SK-N-SH (cell line): ENCODE measurements around the gene RPL39. TPM values are rescaled to one million over a fixed set of nuclear protein-coding genes. Genes with fewer than 3 reads are reported as not detected.

Experiments
- CTCF ChIA-PET: fragments of 300-600, 350-600 bp; formaldehyde crosslinking; extraction: SDS; loops from one replicate; lab custom pipeline; 2021; lab: Yijun Ruan, JAX
- POLR2A ChIA-PET: fragments of 350-600 bp; sonication (Branson Sonifier 250); formaldehyde crosslinking; extraction: SDS; loops from one replicate; lab custom pipeline; 2020; ENCODE audit warnings: antibody characterized with exemption, inconsistent platforms; lab: Yijun Ruan, JAX
- DNase-seq: peaks from one replicate; pipeline ENCODE4 v3.0.0; 2012
- H2AFZ ChIP-seq: fragments of 200-600 bp; sonication (generic); 2 replicates; pipeline ENCODE4 v1.8.1; 2016; ENCODE audit warnings: antibody characterized with exemption, mild to moderate bottlenecking, low read depth
- H3F3A ChIP-seq: fragments of 200-600 bp; sonication (generic); replicated peaks from 2 replicates; pipeline ENCODE3; 2016; ENCODE audit warnings: antibody characterized with exemption, mild to moderate bottlenecking; ENCODE audit not compliant: insufficient read depth
- H3K27ac ChIP-seq, 2 experiments: fragments of 200-500 bp in 1 of 2; fragments of 200-600 bp in 1 of 2; sonication (Bioruptor generic) in 1 of 2; sonication (generic), shearing (Covaris generic) in 1 of 2; 2 replicates each; pipeline versions ENCODE4 v1.5.1 to v1.6.1; 2014 to 2016; ENCODE audit warnings: low read depth in 2 of 2, inconsistent platforms in 1 of 2, low read length in 1 of 2, mild to moderate bottlenecking in 1 of 2, mixed read lengths in 1 of 2
- H3K27me3 ChIP-seq: fragments of 200-600 bp; sonication (generic), shearing (Covaris generic); 2 replicates; pipeline ENCODE4 v1.6.1; 2016; ENCODE audit warnings: mixed run types; ENCODE audit not compliant: insufficient read depth
- H3K36me3 ChIP-seq, 2 experiments: fragments of 200-500 bp in 1 of 2; fragments of 200-600 bp in 1 of 2; sonication (Bioruptor generic) in 1 of 2; sonication (generic) in 1 of 2; replicated peaks in 1 of 2; 2 replicates each; pipeline versions ENCODE3 to v1.5.1; 2014 to 2016; ENCODE audit warnings: low read length in 1 of 2, mild to moderate bottlenecking in 1 of 2; ENCODE audit not compliant: insufficient read depth in 2 of 2, control insufficient read depth in 1 of 2
- H3K4me1 ChIP-seq, 2 experiments: fragments of 200-500 bp in 1 of 2; fragments of 200-600 bp in 1 of 2; sonication (Bioruptor generic) in 1 of 2; sonication (generic), shearing (Covaris generic) in 1 of 2; 2 replicates each; pipeline versions ENCODE4 v1.5.1 to v1.6.1; 2014 to 2016; ENCODE audit warnings: low read depth in 1 of 2, low read length in 1 of 2, mixed run types in 1 of 2; ENCODE audit not compliant: insufficient read depth in 2 of 2, control insufficient read depth in 1 of 2
- H3K4me2 ChIP-seq: fragments of 200-600 bp; sonication (generic), shearing (Covaris generic); 2 replicates; pipeline ENCODE4 v1.6.1; 2017; ENCODE audit warnings: mixed run types
- H3K4me3 ChIP-seq, 2 experiments: fragments of 200-500 bp in 1 of 2; fragments of 200-600 bp in 1 of 2; sonication (Bioruptor generic) in 1 of 2; sonication (generic), shearing (Covaris generic) in 1 of 2; 2 replicates each; pipeline versions ENCODE4 v1.5.1 to v1.8.1; 2014 to 2016; ENCODE audit warnings: low read depth in 2 of 2, inconsistent platforms in 1 of 2, low read length in 1 of 2, mild to moderate bottlenecking in 1 of 2, mixed read lengths in 1 of 2, moderate library complexity in 1 of 2
- H3K79me2 ChIP-seq: fragments of 200-600 bp; sonication (generic); 2 replicates; pipeline ENCODE4 v1.8.1; 2017; ENCODE audit warnings: mild to moderate bottlenecking; ENCODE audit not compliant: insufficient read depth
- H3K9ac ChIP-seq: fragments of 200-600 bp; sonication (generic); 2 replicates; pipeline ENCODE4 v1.6.1; 2017; ENCODE audit warnings: mixed run types
- H3K9me2 ChIP-seq: fragments of 200-600 bp; sonication (generic); 2 replicates; pipeline ENCODE4 v1.6.1; 2017; ENCODE audit warnings: mixed run types
- H3K9me3 ChIP-seq: fragments of 200-600 bp; sonication (generic); 2 replicates; pipeline ENCODE4 v1.6.1; 2017; ENCODE audit warnings: mixed run types, mild to moderate bottlenecking, moderate library complexity
- H4K20me1 ChIP-seq: fragments of 200-600 bp; sonication (generic); 2 replicates; pipeline ENCODE4 v1.6.1; 2017; ENCODE audit warnings: mild to moderate bottlenecking, mixed run types; ENCODE audit not compliant: insufficient read depth
- CHD2 ChIP-seq: fragments of 150-350 bp; IDR thresholded peaks from 2 replicates; pipeline ENCODE4 v1.6.1; 2018; ENCODE audit warnings: low read length; ENCODE audit not compliant: partially characterized antibody
- FOSL2 ChIP-seq: IDR thresholded peaks from 2 replicates; pipeline ENCODE4 v1.4.0; 2012; ENCODE audit warnings: low read depth, mild to moderate bottlenecking, moderate library complexity, borderline replicate concordance
- JUND ChIP-seq: IDR thresholded peaks from 2 replicates; pipeline ENCODE4 v1.4.0; 2012
- MEF2A ChIP-seq: IDR thresholded peaks from 2 replicates; pipeline ENCODE4 v1.4.0; 2012; ENCODE audit warnings: low read depth, borderline replicate concordance
- MXI1 ChIP-seq: IDR thresholded peaks from 2 replicates; pipeline ENCODE4 v1.6.1; 2012; ENCODE audit warnings: mild to moderate bottlenecking, low read depth, low read length, improper control_type of control experiment
- NFIC ChIP-seq: IDR thresholded peaks from 2 replicates; pipeline ENCODE4 v1.4.0; 2012; ENCODE audit warnings: borderline replicate concordance
- NRF1 ChIP-seq: IDR thresholded peaks from 2 replicates; pipeline ENCODE4 v1.6.1; 2012; ENCODE audit warnings: low read depth, mild to moderate bottlenecking, low read length
- RAD21 ChIP-seq: IDR thresholded peaks from 2 replicates; pipeline ENCODE4 v1.6.1; 2012; ENCODE audit warnings: mild to moderate bottlenecking, low read length
- RCOR1 ChIP-seq: fragments of 150-350 bp; IDR thresholded peaks from 2 replicates; pipeline ENCODE4 v1.6.1; 2017; ENCODE audit warnings: antibody characterized with exemption, low read length
- RFX5 ChIP-seq: IDR thresholded peaks from 2 replicates; pipeline ENCODE4 v1.6.1; 2012; ENCODE audit warnings: mild to moderate bottlenecking, improper control_type of control experiment, low read length
- RXRA ChIP-seq: IDR thresholded peaks from 2 replicates; pipeline ENCODE4 v1.4.0; 2012; ENCODE audit warnings: low read depth, mild to moderate bottlenecking, borderline replicate concordance
- SIN3A ChIP-seq: IDR thresholded peaks from 2 replicates; pipeline ENCODE4 v1.6.1; 2012; ENCODE audit warnings: low read depth, mild to moderate bottlenecking, low read length, moderate library complexity, borderline replicate concordance
- SMC3 ChIP-seq: IDR thresholded peaks from 2 replicates; pipeline ENCODE4 v1.6.1; 2012; ENCODE audit warnings: low read depth, low read length, improper control_type of control experiment
- TAF1 ChIP-seq: IDR thresholded peaks from 2 replicates; pipeline ENCODE4 v1.6.1; 2012; ENCODE audit warnings: low read depth, mild to moderate bottlenecking, low read length, moderate library complexity, borderline replicate concordance
- TCF12 ChIP-seq: IDR thresholded peaks from 2 replicates; pipeline ENCODE4 v1.4.0; 2012
- TEAD4 ChIP-seq: IDR thresholded peaks from 2 replicates; pipeline ENCODE4 v1.4.0; 2012; ENCODE audit warnings: mild to moderate bottlenecking, borderline replicate concordance; ENCODE audit not compliant: insufficient read depth
- WGBS: methylation state at CpG from one replicate; pipeline ENCODE4 v1.1.6; 2017; ENCODE audit warnings: low lambda C conversion rate; 5-methylcytosine and 5-hydroxymethylcytosine counted together
- polyA plus RNA-seq, 3 experiments: library from polyadenylated mRNA; depleted of rRNA; stranded (reverse); fragments of >200 nt; gene quantifications; 2 replicates each; pipeline ENCODE4 v1.2.3, GENCODE V29; 2012
- TF ChIP-seq, protein P1 (sequence below): fragments of 150-350 bp; IDR thresholded peaks from 2 replicates; pipeline ENCODE4 v1.6.1; 2016; ENCODE audit warnings: mild to moderate bottlenecking, low read depth, low read length
- TF ChIP-seq, protein P2 (sequence below): IDR thresholded peaks from 2 replicates; pipeline ENCODE4 v1.4.0; 2012; ENCODE audit warnings: low read depth, borderline replicate concordance
- TF ChIP-seq, protein P3 (sequence below): IDR thresholded peaks from 2 replicates; pipeline ENCODE4; 2012
- TF ChIP-seq, protein P4 (sequence below): fragments of 200-600 bp; sonication (generic); IDR thresholded peaks from 2 replicates; pipeline ENCODE4 v1.6.1; 2017; ENCODE audit warnings: antibody characterized with exemption, mild to moderate bottlenecking, moderate library complexity
- TF ChIP-seq, protein P5 (sequence below): IDR thresholded peaks from 2 replicates; pipeline ENCODE4 v1.4.0; 2012; ENCODE audit warnings: low read depth, borderline replicate concordance

The RPL39 gene
- polyA plus RNA-seq, 1 of the 3 experiments (the other 2 are of a cell fraction), result 4,443 TPM

DNA sequence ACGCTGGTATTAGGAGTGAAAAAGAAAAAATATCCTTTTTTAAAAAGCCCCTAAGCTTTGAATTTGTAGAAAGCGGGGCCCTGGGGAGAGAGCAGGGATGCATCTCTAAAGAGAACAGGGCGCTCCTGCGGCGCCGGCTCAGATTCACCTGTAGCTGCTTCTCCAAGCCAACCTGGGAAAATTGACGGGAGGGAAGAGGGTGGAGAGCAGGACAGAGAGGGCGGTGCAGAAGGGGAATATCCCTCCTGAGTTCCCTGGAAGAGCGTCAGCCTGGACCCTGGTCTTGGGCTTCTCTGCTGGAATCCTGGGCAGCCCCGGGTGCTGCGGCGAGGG lies 33.8 kb downstream of the RPL39 start:
- no peak for DNase-seq
- ChIA-PET POLR2A (interaction anchor here (1.0 to 1.1 kb wide), 2 partner anchors 34 to 154 kb away, joined by 3 to 4 read pairs; partner anchors contain the start of gene RPL39), CTCF (interaction anchor here (1.1 to 3.6 kb wide), 5 partner anchors 9 to 245 kb away, joined by 3 to 15 read pairs (median 4); no protein-coding TSS in a partner anchor)
- 53% methylated on average over 12 of the region's 12 CpGs for WGBS
- Histone ChIP-seq H4K20me1 (no peaks in the 10 kb centered on the region), H3K4me2 (no peak overlapping the region), H3K4me1 (no peaks in the 10 kb centered on the region), H3K27me3 (peaks cover 27% of the 10 kb centered on the region), H3K79me2 (no peaks in the 10 kb centered on the region), H3K4me3 (no peak overlapping the region), H2AFZ (no peak overlapping the region), H3K27ac (no peak overlapping the region), H3K9me3 (no peaks in the 10 kb centered on the region), H3K9ac (no peak overlapping the region), H3K9me2 (no peaks in the 10 kb centered on the region), H3K36me3 (no peaks in the 10 kb centered on the region), H3F3A (no peaks in the 10 kb centered on the region)
- TF ChIP-seq RCOR1 (no peak), RAD21 (no peak), MXI1 (no peak), CHD2 (no peak), SMC3 (no peak), TEAD4 (no peak)
- TF ChIP-seq, protein P1, sequence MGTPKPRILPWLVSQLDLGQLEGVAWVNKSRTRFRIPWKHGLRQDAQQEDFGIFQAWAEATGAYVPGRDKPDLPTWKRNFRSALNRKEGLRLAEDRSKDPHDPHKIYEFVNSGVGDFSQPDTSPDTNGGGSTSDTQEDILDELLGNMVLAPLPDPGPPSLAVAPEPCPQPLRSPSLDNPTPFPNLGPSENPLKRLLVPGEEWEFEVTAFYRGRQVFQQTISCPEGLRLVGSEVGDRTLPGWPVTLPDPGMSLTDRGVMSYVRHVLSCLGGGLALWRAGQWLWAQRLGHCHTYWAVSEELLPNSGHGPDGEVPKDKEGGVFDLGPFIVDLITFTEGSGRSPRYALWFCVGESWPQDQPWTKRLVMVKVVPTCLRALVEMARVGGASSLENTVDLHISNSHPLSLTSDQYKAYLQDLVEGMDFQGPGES, result no peak

DNA sequence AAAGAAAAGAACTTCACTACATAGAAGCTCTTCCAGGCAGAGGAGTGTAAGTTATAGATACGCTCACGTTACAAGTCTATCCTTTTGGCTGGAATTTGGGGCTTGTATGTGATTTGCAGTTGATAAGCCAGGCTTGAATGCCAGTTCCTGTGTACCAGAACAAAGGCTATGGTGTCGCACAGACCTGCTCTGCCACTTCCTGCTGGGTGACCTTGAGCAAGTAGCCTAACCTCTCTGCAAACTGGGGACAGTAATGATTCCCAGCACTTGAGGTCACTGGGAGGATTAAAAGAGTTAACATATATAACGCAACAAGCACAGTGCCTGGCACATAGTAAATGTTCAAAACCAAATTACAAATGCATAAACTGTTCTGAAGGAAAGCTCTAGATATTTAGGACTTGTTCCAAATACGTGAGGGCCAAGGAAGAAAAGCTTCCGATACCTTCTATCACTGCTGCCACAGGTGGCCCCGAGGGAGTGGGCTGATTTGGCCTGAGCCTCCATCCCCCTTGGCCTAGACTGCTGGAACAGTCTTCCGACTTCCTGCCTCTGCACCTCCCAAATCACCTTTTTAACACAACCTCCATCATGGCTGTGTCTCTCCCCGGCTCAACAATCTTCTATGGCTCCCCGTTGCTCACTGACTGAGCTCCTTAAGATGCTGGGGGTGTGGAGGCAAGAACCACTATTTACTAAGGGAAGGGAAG lies 34.3 kb downstream of the RPL39 start:
- H3K4me1 ChIP-seq, result no peaks in the 10 kb centered on the region
- H2AFZ ChIP-seq, result no peak overlapping the region
- 68% methylated on average over 10 of the region's 10 CpGs for WGBS
- POLR2A ChIA-PET, result no interaction called here
- TF ChIP-seq NFIC (no peak), JUND (no peak), FOSL2 (no peak), RFX5 (no peak), RAD21 (no peak), SIN3A (no peak), TEAD4 (no peak), MEF2A (no peak), RXRA (no peak), NRF1 (no peak), TCF12 (no peak), MXI1 (no peak), TAF1 (no peak)
- TF ChIP-seq, protein P2, sequence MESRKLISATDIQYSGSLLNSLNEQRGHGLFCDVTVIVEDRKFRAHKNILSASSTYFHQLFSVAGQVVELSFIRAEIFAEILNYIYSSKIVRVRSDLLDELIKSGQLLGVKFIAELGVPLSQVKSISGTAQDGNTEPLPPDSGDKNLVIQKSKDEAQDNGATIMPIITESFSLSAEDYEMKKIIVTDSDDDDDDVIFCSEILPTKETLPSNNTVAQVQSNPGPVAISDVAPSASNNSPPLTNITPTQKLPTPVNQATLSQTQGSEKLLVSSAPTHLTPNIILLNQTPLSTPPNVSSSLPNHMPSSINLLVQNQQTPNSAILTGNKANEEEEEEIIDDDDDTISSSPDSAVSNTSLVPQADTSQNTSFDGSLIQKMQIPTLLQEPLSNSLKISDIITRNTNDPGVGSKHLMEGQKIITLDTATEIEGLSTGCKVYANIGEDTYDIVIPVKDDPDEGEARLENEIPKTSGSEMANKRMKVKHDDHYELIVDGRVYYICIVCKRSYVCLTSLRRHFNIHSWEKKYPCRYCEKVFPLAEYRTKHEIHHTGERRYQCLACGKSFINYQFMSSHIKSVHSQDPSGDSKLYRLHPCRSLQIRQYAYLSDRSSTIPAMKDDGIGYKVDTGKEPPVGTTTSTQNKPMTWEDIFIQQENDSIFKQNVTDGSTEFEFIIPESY, result no peak
- TF ChIP-seq, protein P3, sequence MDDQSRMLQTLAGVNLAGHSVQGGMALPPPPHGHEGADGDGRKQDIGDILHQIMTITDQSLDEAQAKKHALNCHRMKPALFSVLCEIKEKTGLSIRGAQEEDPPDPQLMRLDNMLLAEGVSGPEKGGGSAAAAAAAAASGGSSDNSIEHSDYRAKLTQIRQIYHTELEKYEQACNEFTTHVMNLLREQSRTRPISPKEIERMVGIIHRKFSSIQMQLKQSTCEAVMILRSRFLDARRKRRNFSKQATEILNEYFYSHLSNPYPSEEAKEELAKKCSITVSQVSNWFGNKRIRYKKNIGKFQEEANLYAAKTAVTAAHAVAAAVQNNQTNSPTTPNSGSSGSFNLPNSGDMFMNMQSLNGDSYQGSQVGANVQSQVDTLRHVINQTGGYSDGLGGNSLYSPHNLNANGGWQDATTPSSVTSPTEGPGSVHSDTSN, result no peak
- TF ChIP-seq, protein P4, sequence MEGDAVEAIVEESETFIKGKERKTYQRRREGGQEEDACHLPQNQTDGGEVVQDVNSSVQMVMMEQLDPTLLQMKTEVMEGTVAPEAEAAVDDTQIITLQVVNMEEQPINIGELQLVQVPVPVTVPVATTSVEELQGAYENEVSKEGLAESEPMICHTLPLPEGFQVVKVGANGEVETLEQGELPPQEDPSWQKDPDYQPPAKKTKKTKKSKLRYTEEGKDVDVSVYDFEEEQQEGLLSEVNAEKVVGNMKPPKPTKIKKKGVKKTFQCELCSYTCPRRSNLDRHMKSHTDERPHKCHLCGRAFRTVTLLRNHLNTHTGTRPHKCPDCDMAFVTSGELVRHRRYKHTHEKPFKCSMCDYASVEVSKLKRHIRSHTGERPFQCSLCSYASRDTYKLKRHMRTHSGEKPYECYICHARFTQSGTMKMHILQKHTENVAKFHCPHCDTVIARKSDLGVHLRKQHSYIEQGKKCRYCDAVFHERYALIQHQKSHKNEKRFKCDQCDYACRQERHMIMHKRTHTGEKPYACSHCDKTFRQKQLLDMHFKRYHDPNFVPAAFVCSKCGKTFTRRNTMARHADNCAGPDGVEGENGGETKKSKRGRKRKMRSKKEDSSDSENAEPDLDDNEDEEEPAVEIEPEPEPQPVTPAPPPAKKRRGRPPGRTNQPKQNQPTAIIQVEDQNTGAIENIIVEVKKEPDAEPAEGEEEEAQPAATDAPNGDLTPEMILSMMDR, result no peak
- TF ChIP-seq, protein P5, sequence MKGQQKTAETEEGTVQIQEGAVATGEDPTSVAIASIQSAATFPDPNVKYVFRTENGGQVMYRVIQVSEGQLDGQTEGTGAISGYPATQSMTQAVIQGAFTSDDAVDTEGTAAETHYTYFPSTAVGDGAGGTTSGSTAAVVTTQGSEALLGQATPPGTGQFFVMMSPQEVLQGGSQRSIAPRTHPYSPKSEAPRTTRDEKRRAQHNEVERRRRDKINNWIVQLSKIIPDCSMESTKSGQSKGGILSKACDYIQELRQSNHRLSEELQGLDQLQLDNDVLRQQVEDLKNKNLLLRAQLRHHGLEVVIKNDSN, result no peak
- H3K9me2 ChIP-seq, result no peaks in the 10 kb centered on the region
- no peaks in the 10 kb centered on the region for H3K36me3 ChIP-seq
- no peak overlapping the region for H3K4me3 ChIP-seq
- H3K79me2 ChIP-seq, result no peaks in the 10 kb centered on the region
- no peak overlapping the region for H3K9ac ChIP-seq
- no peak overlapping the region for H3K4me2 ChIP-seq
- H3K9me3 ChIP-seq, result no peaks in the 10 kb centered on the region
- CTCF ChIA-PET, result interaction anchor here (1.3 to 3.6 kb wide), 6 partner anchors 11 to 241 kb away, joined by 3 to 15 read pairs (median 4); no protein-coding TSS in a partner anchor
- no peak for DNase-seq
- no peak overlapping the region for H3K27ac ChIP-seq
- no peaks in the 10 kb centered on the region for H3F3A ChIP-seq
- no peaks in the 10 kb centered on the region for H4K20me1 ChIP-seq
- H3K27me3 ChIP-seq, result peaks cover 27% of the 10 kb centered on the region
